Neutrophil (primary cell): ENCODE results near the gene TMED9.

Experiments used
- H3K27ac ChIP-seq: fragments of 200-600 bp; sonication (generic); 2 replicates; pipeline ENCODE4 v1.5.1; 2016; ENCODE audit warnings: mild to moderate bottlenecking, moderate library complexity
- H3K27me3 ChIP-seq: fragments of 200-600 bp; sonication (generic); 2 replicates; pipeline ENCODE4 v1.6.0; 2016; ENCODE audit warnings: mild to moderate bottlenecking
- H3K36me3 ChIP-seq: fragments of 200-600 bp; sonication (generic); 2 replicates; pipeline ENCODE4 v1.5.1; 2017
- H3K4me1 ChIP-seq, 2 experiments: fragments of 200-600 bp in 1 of 2; sonication (generic) in 1 of 2; 1 replicate in 1 of 2; 2 replicates in 1 of 2; pipeline versions ENCODE4 v1.5.1 to v1.6.1; 2013 to 2016; ENCODE audit warnings: low read depth in 1 of 2, low read length in 1 of 2, mild to moderate bottlenecking in 1 of 2, moderate library complexity in 1 of 2; ENCODE audit not compliant: control insufficient read depth in 1 of 2, insufficient read depth in 1 of 2
- H3K4me3 ChIP-seq, 2 experiments: fragments of 200-600 bp in 1 of 2; sonication (generic) in 1 of 2; 1 replicate in 1 of 2; 2 replicates in 1 of 2; pipeline ENCODE4 v1.5.1; 2013 to 2016; ENCODE audit warnings: low read depth in 1 of 2, low read length in 1 of 2, mild to moderate bottlenecking in 1 of 2, moderate library complexity in 1 of 2
- H3K9me3 ChIP-seq: fragments of 200-600 bp; sonication (generic); 2 replicates; pipeline ENCODE4 v1.5.1; 2016
- TF ChIP-seq, protein P1 (sequence below): fragments of 200-600 bp; sonication (generic); IDR thresholded peaks from 2 replicates; pipeline ENCODE4 v1.5.1; 2016; ENCODE audit warnings: antibody characterized with exemption

Gene TMED9

DNA sequence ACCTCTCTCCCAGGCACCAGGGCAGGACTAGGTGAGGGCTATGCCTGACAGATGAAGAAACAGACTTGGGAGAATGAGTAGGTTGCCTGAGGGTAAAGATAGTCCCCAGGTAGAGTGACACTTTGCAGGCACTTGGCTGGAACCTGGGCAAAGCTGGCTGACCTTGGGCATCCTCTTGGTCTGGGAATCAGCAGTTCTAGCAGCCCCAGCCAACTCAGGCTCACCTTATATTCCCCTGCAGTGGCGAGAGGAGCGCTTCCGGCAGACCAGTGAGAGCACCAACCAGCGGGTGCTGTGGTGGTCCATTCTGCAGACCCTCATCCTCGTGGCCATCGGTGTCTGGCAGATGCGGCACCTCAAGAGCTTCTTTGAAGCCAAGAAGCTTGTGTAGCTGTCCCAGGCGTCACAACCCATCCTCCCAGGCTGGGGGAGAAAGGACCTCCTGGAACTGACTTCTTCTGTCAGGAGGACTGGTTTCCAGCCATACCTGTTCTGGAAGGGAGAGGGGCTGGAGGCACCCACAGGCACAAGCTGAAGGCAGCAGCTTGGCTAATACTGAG lies 3.1 kb downstream of the TMED9 start:
- Histone ChIP-seq H3K36me3 (peaks cover 34% of the 10 kb centered on the region), H3K9me3 (no peaks in the 10 kb centered on the region), H3K27me3 (peaks cover 23% of the 10 kb centered on the region), H3K27ac (no peak overlapping the region), H3K4me1 (peaks cover 23 to 26% of the 10 kb centered on the region in 2 experiments), H3K4me3 (no peak overlapping the region)
- TF ChIP-seq, protein P1, sequence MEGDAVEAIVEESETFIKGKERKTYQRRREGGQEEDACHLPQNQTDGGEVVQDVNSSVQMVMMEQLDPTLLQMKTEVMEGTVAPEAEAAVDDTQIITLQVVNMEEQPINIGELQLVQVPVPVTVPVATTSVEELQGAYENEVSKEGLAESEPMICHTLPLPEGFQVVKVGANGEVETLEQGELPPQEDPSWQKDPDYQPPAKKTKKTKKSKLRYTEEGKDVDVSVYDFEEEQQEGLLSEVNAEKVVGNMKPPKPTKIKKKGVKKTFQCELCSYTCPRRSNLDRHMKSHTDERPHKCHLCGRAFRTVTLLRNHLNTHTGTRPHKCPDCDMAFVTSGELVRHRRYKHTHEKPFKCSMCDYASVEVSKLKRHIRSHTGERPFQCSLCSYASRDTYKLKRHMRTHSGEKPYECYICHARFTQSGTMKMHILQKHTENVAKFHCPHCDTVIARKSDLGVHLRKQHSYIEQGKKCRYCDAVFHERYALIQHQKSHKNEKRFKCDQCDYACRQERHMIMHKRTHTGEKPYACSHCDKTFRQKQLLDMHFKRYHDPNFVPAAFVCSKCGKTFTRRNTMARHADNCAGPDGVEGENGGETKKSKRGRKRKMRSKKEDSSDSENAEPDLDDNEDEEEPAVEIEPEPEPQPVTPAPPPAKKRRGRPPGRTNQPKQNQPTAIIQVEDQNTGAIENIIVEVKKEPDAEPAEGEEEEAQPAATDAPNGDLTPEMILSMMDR = no peak

DNA sequence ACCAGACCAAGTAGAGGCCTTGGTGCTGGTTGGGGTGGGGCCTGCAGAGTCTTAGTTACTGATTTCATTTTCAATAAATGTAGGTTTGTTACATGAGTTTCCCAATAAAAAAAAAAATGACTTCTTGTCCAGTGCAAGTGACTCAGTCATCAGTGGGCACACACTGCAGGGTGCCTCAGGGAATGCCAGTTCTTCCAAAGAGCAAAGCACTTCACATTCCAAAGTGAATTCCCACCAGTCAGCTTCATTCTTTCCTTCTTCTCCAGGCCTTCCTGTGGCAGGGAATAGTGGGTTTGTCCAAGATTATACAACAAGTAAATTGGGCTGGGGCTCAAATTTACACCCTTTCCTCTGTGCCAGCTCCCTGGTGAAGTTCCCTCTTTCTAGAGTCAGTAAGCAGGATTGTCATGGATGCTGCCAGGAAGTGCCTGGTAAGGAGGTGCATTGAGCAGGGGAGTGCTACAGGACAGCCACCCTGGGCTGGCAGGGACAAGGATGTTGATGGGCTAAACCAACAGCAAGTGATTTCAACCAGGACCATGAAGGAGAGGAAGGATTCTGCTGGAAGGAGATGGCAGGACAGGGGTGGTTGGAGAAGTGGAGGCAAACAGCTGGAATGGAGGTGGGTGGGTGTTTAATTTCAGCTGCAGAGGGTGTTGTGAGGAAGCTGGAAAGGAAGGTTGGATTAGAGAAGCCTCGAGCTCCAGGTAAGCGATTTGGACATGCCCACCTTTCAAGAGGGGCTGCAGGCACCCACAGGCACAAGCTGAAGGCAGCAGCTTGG lies 4.2 kb downstream of the TMED9 start:
- Histone ChIP-seq H3K27me3 (peaks cover 14% of the 10 kb centered on the region), H3K27ac (no peak overlapping the region), H3K4me3 (no peak overlapping the region), H3K36me3 (peaks cover 34% of the 10 kb centered on the region), H3K4me1 (peaks cover 32 to 37% of the 10 kb centered on the region in 2 experiments), H3K9me3 (no peaks in the 10 kb centered on the region)
- TF ChIP-seq, protein P1 = no peak

- Histone ChIP-seq H3K36me3 (peaks cover 34% of the 10 kb centered on the region), H3K27me3 (peaks cover 14% of the 10 kb centered on the region), H3K27ac (no peak overlapping the region), H3K4me3 (no peak overlapping the region), H3K9me3 (no peaks in the 10 kb centered on the region), H3K4me1 (peaks cover 27 to 33% of the 10 kb centered on the region in 2 experiments)
- TF ChIP-seq, protein P1 = no peak
Observed at GRCh38 chr5:177596775-177597238, 4.8 kb downstream of the TMED9 start.

DNA sequence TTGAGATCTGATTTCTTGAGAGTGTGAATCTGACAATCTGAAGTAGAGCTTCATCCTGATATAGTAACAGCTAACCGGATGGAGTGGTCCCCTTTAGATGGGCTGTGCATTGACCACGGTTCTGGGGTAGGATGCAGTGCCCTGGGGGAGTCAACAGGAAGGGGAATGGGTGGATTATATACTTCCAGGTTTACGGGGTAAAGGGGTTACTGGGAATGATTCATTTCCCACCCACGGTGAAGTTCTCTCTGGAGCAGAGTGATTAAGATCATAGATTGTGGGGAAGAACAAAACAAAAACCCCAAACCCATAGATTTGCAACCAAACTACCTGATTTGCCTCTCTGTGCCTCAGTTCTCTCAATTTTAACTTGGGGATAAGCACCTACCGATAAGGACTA lies 6.5 kb downstream of the TMED9 start:
- no peaks in the 10 kb centered on the region for H3K9me3 ChIP-seq
- H3K36me3 ChIP-seq = peaks cover 33% of the 10 kb centered on the region
- peaks cover 17 to 20% of the 10 kb centered on the region in 2 experiments for H3K4me1 ChIP-seq
- H3K4me3 ChIP-seq = peak overlapping the region in 1 of 2 experiments; percentile 12
- TF ChIP-seq, protein P1 = no peak
- H3K27me3 ChIP-seq = peaks cover 14% of the 10 kb centered on the region
- no peak overlapping the region for H3K27ac ChIP-seq

GRCh38 chr5:177599731-177600507 lies 7.9 kb downstream of the TMED9 start, which contains the start of gene B4GALT7:
B4GALT7 (plus strand) TSS chr5:177600132; CDS start chr5:177600211, 79 bp downstream.
- H3K4me3 ChIP-seq = peak within 1 kb of the TSS; percentile 72 to 93
- H3K4me1 ChIP-seq = peaks cover 17 to 20% of the 10 kb centered on the region in 2 experiments
- peaks cover 14% of the 10 kb centered on the region for H3K27me3 ChIP-seq
- peak within 1 kb of the TSS; percentile 78 for H3K27ac ChIP-seq
- peaks cover 18% of the 10 kb centered on the region for H3K36me3 ChIP-seq
- H3K9me3 ChIP-seq = no peaks in the 10 kb centered on the region
- TF ChIP-seq, protein P1 = peak; percentile 37
